HG03025 (cell line): ENCODE measurements around the gene COL17A1.

Experiments used
- ATAC-seq: cut with Tn5 transposase; IDR thresholded peaks from one replicate; pipeline ENCODE4 v1.9.1; 2021; ENCODE audit warnings: mild to moderate bottlenecking, moderate library complexity; ENCODE audit not compliant: unreplicated experiment, low FRiP score

COL17A1 gene

GRCh38 chr10:104035194-104036068 lies 50.2 kb downstream of the COL17A1 start:
- no peak for ATAC-seq

GRCh38 chr10:104034401-104035193 lies 51.1 kb downstream of the COL17A1 start:
- ATAC-seq: no peak

GRCh38 chr10:104033966-104034365 lies 51.7 kb downstream of the COL17A1 start:
- no peak for ATAC-seq

- no peak for ATAC-seq
Measured at GRCh38 chr10:104033401-104033930, 52.2 kb downstream of the COL17A1 start.

GRCh38 chr10:104032144-104032775 lies 53.4 kb downstream of the COL17A1 start:
- no peak for ATAC-seq

GRCh38 chr10:104031631-104032030 lies 54.0 kb downstream of the COL17A1 start:
- ATAC-seq: no peak

GRCh38 chr10:104029521-104029860 lies 56.2 kb downstream of the COL17A1 start:
- no peak for ATAC-seq

GRCh38 chr10:104028823-104029520 lies 56.7 kb downstream of the COL17A1 start:
- ATAC-seq: no peak

GRCh38 chr10:104028146-104028545 lies 57.5 kb downstream of the COL17A1 start:
- ATAC-seq: no peak

GRCh38 chr10:104026762-104027161 lies 58.9 kb downstream of the COL17A1 start:
- no peak for ATAC-seq

GRCh38 chr10:104025524-104025923 lies 60.2 kb downstream of the COL17A1 start:
- ATAC-seq: no peak

GRCh38 chr10:104022026-104022425 lies 63.7 kb downstream of the COL17A1 start:
- ATAC-seq: no peak

- ATAC-seq: no peak
Measured at GRCh38 chr10:104021246-104021645, 64.4 kb downstream of the COL17A1 start.

- no peak for ATAC-seq
Measured at GRCh38 chr10:104020020-104020419, 65.7 kb downstream of the COL17A1 start.

- no peak for ATAC-seq
Measured at GRCh38 chr10:104018471-104018870, 67.2 kb downstream of the COL17A1 start.

GRCh38 chr10:104016661-104017060 lies 69.0 kb downstream of the COL17A1 start:
- ATAC-seq: no peak

- ATAC-seq: no peak
Measured at GRCh38 chr10:104014176-104014575, 71.5 kb downstream of the COL17A1 start.

- ATAC-seq: no peak
Measured at GRCh38 chr10:104013489-104013888, 72.2 kb downstream of the COL17A1 start.

GRCh38 chr10:104011904-104012303 lies 73.8 kb downstream of the COL17A1 start:
- no peak for ATAC-seq

GRCh38 chr10:104005172-104005863 lies 80.4 kb downstream of the COL17A1 start:
- ATAC-seq: no peak
